ENCODE measurements around the gene DVL3. TPM values are rescaled to one million over a fixed set of nuclear protein-coding genes. Genes with fewer than 3 reads are reported as not detected.

DVL3 gene
- total and polyA plus RNA-seq, 4 donors, result 8.6 to 26.3 (median 17.4) TPM

- Histone ChIP-seq H3K27ac (ENCODE audit: low read depth in 1 of 2, low read length in 2 of 2) (no peak overlapping the region), H3K36me3 (ENCODE audit: control insufficient read depth in 4 of 4, insufficient read depth in 3 of 4, low read depth in 1 of 4, low read length in 3 of 4) (peaks cover 6 to 24% (median 14%) of the 10 kb centered on the region in 4 donors), H3K4me3 (ENCODE audit: low read depth in 1 of 3, low read length in 3 of 3) (no peak overlapping the region), H3K9me3 (ENCODE audit: control insufficient read depth in 4 of 4, low read length in 3 of 4) (no peaks in the 10 kb centered on the region), H3K9ac (ENCODE audit: low read depth in 1 of 2, low read length in 2 of 2) (no peak overlapping the region), H3K27me3 (ENCODE audit: control insufficient read depth in 4 of 4, insufficient read depth in 4 of 4, low read length in 3 of 4) (no peaks in the 10 kb centered on the region), H3K4me1 (ENCODE audit: control insufficient read depth in 4 of 4, insufficient read depth in 4 of 4, low read length in 3 of 4) (no peaks in the 10 kb centered on the region)
- no peak for DNase-seq (ENCODE audit: low spot score)
- TF ChIP-seq REST (IDR thresholded peaks at IDR 0.05), result no peak
- TF ChIP-seq RAD21 (IDR thresholded peaks at IDR 0.05), result no peak
- TF ChIP-seq FOXA1 (IDR thresholded peaks at IDR 0.05), result no peak
- TF ChIP-seq JUND (IDR thresholded peaks at IDR 0.05), result no peak
- no peak for TF ChIP-seq EGR1 (IDR thresholded peaks at IDR 0.05; ENCODE audit: low read depth in 2 of 2)
- TF ChIP-seq YY1 (IDR thresholded peaks at IDR 0.05), result no peak
- no peak for TF ChIP-seq SP1 (IDR thresholded peaks at IDR 0.05)
- no peak for TF ChIP-seq MAX (IDR thresholded peaks at IDR 0.05)
- TF ChIP-seq TAF1 (conservative IDR thresholded peaks at IDR 0.05), result no peak
- no peak for TF ChIP-seq HNF4G (IDR thresholded peaks at IDR 0.05)
- TF ChIP-seq FOXA2 (IDR thresholded peaks at IDR 0.05), result no peak
- TF ChIP-seq ATF3 (IDR thresholded peaks at IDR 0.05), result no peak
- TF ChIP-seq GABPA (IDR thresholded peaks at IDR 0.05 in 1 of 2, conservative IDR thresholded peaks at IDR 0.05 in 1 of 2), result no peak
- TF ChIP-seq RXRA (IDR thresholded peaks at IDR 0.05), result no peak
- 87% methylated on average over 9 of the region's 9 CpGs for WGBS
These were observed 43.3 kb downstream of the DVL3 start for GRCh38 chr3:184198509-184198908.

GRCh38 chr3:184200825-184201224, 45.6 kb downstream of the DVL3 start:
- no peaks in the 10 kb centered on the region for H3K9me3 ChIP-seq (ENCODE audit: control insufficient read depth in 4 of 4, low read length in 3 of 4)
- H3K9ac ChIP-seq (ENCODE audit: low read depth in 1 of 2, low read length in 2 of 2), result no peak overlapping the region
- no peaks in the 10 kb centered on the region for H3K27me3 ChIP-seq (ENCODE audit: control insufficient read depth in 4 of 4, insufficient read depth in 4 of 4, low read length in 3 of 4)
- no peaks in the 10 kb centered on the region for H3K4me1 ChIP-seq (ENCODE audit: control insufficient read depth in 4 of 4, insufficient read depth in 4 of 4, low read length in 3 of 4)
- TF ChIP-seq ATF3 (IDR thresholded peaks at IDR 0.05) (no peak), ZBTB33 (IDR thresholded peaks at IDR 0.05) (no peak), FOXA2 (IDR thresholded peaks at IDR 0.05) (no peak)
- no peak overlapping the region for H3K4me3 ChIP-seq (ENCODE audit: low read depth in 1 of 3, low read length in 3 of 3)
- no peak for DNase-seq (ENCODE audit: low spot score)
- H3K27ac ChIP-seq (ENCODE audit: low read depth in 1 of 2, low read length in 2 of 2), result no peak overlapping the region
- H3K36me3 ChIP-seq (ENCODE audit: control insufficient read depth in 4 of 4, insufficient read depth in 3 of 4, low read depth in 1 of 4, low read length in 3 of 4), result peaks cover 0 to 3% (median 0%) of the 10 kb centered on the region in 4 donors
